Endothelial cell of hepatic sinusoid (primary cell): ENCODE measurements around the gene ZSCAN10.

Experiments used
- in situ Hi-C: cut with HindIII; loops from 2 replicates; pipeline ENCODE4 v1.10.0; 2017; ENCODE audit warnings: low sequenced_read_pairs

The ZSCAN10 gene

GRCh38 chr16:3051009-3051408 is 48.1 kb downstream of the ZSCAN10 start:
- in situ Hi-C loops, result no loop called here

DNA sequence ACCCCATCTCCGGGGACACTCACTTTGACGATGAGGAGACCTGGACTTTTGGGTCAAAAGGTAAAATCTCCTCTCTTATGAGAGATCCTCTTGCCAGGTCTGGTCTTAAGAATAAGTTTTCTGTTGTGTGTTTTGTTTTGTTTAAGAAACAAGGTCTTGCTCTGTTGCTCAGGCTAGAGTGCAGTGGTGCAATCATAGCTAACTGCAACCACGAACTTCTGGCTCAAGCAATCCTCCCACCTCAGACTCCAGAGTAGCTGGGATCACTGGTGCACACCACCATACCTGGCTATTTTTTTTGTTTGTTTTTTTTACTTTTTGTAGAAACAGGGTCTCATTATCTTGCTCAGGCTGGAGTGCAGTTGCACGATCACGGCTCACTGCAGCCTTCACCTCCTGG is 48.6 kb downstream of the ZSCAN10 start:
- in situ Hi-C loops, result no loop called here

DNA sequence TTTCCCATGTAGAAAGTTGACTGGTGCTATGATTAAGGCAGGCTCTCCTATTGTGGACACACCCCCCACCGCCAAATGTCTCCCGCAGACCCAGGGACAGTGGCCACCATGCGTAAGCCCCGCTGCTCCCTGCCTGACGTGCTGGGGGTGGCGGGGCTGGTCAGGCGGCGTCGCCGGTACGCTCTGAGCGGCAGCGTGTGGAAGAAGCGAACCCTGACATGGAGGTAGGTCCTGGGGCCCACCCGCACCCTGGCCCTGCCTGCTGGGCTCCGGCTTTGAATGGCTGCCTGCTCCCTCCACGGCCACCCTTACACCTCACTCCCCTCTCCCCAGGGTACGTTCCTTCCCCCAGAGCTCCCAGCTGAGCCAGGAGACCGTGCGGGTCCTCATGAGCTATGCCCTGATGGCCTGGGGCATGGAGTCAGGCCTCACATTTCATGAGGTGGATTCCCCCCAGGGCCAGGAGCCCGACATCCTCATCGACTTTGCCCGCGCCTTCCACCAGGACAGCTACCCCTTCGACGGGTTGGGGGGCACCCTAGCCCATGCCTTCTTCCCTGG is 49.1 kb downstream of the ZSCAN10 start:
- in situ Hi-C loops, result loop anchor here (5.0 kb wide), 2 partner anchors 47 to 102 kb away; partner anchors contain the start of gene ZSCAN10

DNA sequence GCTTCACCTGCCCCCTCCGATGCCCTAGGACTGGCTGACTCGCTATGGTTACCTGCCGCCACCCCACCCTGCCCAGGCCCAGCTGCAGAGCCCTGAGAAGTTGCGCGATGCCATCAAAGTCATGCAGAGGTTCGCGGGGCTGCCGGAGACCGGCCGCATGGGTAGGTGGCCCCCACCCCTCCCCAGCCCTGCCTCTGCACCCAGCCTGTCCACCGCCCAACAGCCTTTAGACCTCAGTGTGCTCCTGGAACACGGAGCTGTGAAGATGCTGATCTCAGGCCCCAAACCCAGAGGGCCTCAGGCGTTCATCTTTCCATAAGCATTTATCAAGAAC is 51.7 kb downstream of the ZSCAN10 start:
- in situ Hi-C loops, result loop anchor here (5.0 kb wide), 2 partner anchors 50 to 105 kb away; partner anchors contain the start of gene ZSCAN10

DNA sequence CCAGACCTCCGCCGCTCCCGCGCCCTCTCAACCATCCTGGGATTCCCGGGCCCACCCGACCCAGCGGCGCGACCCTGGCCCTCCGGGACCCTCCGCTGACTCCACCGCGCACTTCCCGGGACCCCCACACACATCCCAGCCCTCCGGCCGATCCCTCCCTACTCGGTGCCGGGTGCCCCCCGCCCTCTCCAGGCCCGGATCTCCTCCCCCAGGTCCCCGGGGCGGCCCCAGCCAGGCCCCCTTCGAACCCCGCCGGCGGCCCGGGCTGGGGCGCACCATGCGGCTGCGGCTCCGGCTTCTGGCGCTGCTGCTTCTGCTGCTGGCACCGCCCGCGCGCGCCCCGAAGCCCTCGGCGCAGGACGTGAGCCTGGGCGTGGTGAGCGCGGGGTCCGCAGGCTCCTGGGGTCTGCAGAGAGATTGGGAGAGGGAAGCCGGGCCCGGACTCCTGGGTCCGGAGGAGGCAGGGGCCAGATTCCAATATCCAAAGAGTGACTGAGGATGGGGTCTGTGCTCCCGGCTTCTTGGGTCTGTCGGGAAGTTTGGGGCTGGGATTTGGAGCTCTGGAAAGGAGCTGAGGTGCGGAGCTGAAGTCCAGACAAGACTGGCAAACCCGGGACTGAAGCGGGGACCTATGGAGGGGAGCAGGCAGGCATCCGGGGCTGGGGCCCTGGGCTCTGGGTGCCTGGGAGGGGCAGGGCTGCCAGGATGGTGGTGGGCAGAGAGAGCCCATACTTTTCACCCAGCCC is 52.3 kb downstream of the ZSCAN10 start:
- in situ Hi-C loops, result loop anchor here (5.0 kb wide), 2 partner anchors 50 to 105 kb away; partner anchors contain the start of gene ZSCAN10

GRCh38 chr16:3045758-3046640 is 53.1 kb downstream of the ZSCAN10 start, which contains the start of gene MMP25:
Gene MMP25 (plus strand): TSS chr16:3046561. CDS start chr16:3046918, 357 bp downstream.
- in situ Hi-C loops, result loop anchor here (5.0 kb wide), 2 partner anchors 51 to 106 kb away; partner anchors contain the start of gene ZSCAN10

- in situ Hi-C loops, result loop anchor here (5.0 kb wide), 2 partner anchors 53 to 108 kb away; partner anchors contain the start of gene ZSCAN10
Measured at GRCh38 chr16:3044708-3045107, 54.4 kb downstream of the ZSCAN10 start.

GRCh38 chr16:3042376-3042775 is 56.7 kb downstream of the ZSCAN10 start:
- in situ Hi-C loops, result no loop called here

GRCh38 chr16:3038896-3039295 is 60.2 kb downstream of the ZSCAN10 start:
- in situ Hi-C loops, result no loop called here
